ENCODE measurements around the gene IL10RA. TPM values are rescaled to one million over a fixed set of nuclear protein-coding genes. Genes with fewer than 3 reads are reported as not detected.

The IL10RA gene
- total and polyA plus RNA-seq, 2 of the 4 experiments (the other 2 are of a cell fraction) = 0.12 TPM; not detected in 1

DNA sequence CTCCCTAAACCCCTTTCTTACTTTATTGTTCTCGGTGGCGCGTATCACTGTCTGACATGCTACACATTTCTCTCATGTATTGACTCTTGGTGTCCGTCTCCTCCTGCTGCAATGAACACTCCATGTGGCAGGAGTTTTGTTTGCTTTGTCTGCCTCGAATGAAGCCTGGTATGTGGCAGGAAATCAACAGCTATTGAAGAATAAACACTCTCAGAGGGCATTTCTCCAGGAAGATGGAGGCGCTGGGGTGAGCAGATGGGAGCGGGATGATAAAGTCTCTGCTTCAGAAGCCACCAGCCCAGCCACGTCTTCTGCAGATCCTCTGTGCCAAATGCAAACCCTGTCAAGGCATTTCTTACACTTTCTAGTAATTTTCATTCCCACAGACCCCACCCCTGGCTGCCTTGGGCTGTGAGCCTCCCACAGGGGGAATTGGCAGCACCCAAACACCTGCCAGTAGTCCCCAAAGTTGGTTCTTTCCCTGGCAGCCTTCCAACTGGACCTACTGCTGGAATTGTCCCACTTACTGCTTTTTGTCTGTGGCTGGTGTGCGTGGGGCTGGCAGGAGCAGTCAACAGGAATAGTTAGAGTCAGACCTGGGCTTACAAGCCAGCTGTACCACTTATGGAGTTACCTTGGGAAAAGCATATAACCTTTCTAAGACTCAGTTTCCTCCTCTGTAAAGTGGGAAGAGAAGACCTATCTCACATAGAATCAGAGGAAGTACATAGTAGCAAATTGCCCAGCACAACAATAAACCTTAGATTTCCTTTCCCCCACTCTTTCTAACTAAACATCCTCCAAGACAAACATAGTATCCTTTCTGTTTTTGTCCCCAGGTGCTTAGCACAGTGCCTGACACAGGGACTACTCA lies 13.3 kb upstream of the IL10RA start:
- Histone ChIP-seq H3K9me1 (ENCODE audit: insufficient read depth, low read length) (no peaks in the 10 kb centered on the region), H2BK120ac (ENCODE audit: low read depth, low read length) (no peak overlapping the region), H4K20me1 (ENCODE audit: insufficient read depth, low read length) (no peaks in the 10 kb centered on the region), H3K36me3 (ENCODE audit: control insufficient read depth, insufficient read depth, low read length) (no peaks in the 10 kb centered on the region), H3K9me3 (ENCODE audit: control insufficient read depth, insufficient read depth, low read length) (no peaks in the 10 kb centered on the region), H3K4ac (ENCODE audit: low read depth, low read length) (no peak overlapping the region), H3K9ac (ENCODE audit: low read depth, low read length) (no peak overlapping the region), H2AFZ (replicated peaks; ENCODE audit: low read length, poor library complexity) (no peak overlapping the region), H3K18ac (ENCODE audit: low read depth, low read length) (no peak overlapping the region), H4K91ac (ENCODE audit: insufficient read depth, low read depth, low read length) (no peak overlapping the region), H3K27me3 (ENCODE audit: control insufficient read depth, insufficient read depth, low read length) (no peaks in the 10 kb centered on the region), H2AK5ac (ENCODE audit: low read depth, low read length) (no peak overlapping the region), H3K79me1 (ENCODE audit: low read depth in 1 of 2, low read length in 2 of 2) (no peaks in the 10 kb centered on the region), H3K27ac (ENCODE audit: insufficient read depth, low read length) (no peak overlapping the region), H4K5ac (ENCODE audit: low read depth, low read length) (no peak overlapping the region), H3K56ac (ENCODE audit: extremely low read depth, insufficient read depth, low read length) (no peak overlapping the region), H3K4me3 (ENCODE audit: insufficient read depth, low read depth, low read length) (no peak overlapping the region), H3K14ac (replicated peaks; ENCODE audit: low read depth, low read length) (no peak overlapping the region), H4K8ac (ENCODE audit: low read depth in 2 of 2, low read length in 2 of 2) (no peak overlapping the region), H3K4me1 (ENCODE audit: control insufficient read depth, insufficient read depth, low read length) (no peaks in the 10 kb centered on the region), H2AK9ac (replicated peaks; ENCODE audit: low read depth, low read length, poor library complexity) (no peak overlapping the region), H3K23ac (ENCODE audit: low read depth, low read length) (no peak overlapping the region), H3K4me2 (ENCODE audit: low read depth, low read length) (no peak overlapping the region), H2BK5ac (ENCODE audit: low read depth, low read length, poor library complexity, severe bottlenecking) (no peak overlapping the region), H2BK15ac (ENCODE audit: low read depth, low read length) (no peak overlapping the region), H2BK20ac (ENCODE audit: low read depth, low read length) (no peak overlapping the region)
- no peak for ATAC-seq (ENCODE audit: low read depth)
- CTCF ChIA-PET = no interaction called here
- BruUV-seq (replicated peaks) = no TSS peak
- dilution Hi-C loops (cut with HindIII; ENCODE audit: low sequenced_read_pairs, unreplicated experiment) = no loop called here
- in situ Hi-C loops (cut with MboI; ENCODE audit: low sequenced_read_pairs) = no loop called here
- TF ChIP-seq, protein P1, sequence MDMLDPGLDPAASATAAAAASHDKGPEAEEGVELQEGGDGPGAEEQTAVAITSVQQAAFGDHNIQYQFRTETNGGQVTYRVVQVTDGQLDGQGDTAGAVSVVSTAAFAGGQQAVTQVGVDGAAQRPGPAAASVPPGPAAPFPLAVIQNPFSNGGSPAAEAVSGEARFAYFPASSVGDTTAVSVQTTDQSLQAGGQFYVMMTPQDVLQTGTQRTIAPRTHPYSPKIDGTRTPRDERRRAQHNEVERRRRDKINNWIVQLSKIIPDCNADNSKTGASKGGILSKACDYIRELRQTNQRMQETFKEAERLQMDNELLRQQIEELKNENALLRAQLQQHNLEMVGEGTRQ (IDR thresholded peaks at IDR 0.05; ENCODE audit: low read depth, low read length) = no peak
- TF ChIP-seq RAD21 (IDR thresholded peaks at IDR 0.05; ENCODE audit: low read length) (no peak), CEBPB (IDR thresholded peaks at IDR 0.05; ENCODE audit: low read depth, low read length) (no peak), FOS (IDR thresholded peaks at IDR 0.05; ENCODE audit: low read depth, low read length) (no peak), RFX5 (IDR thresholded peaks at IDR 0.05; ENCODE audit: low read depth, low read length) (no peak), NFE2L2 (IDR thresholded peaks at IDR 0.05; ENCODE audit: low read depth, low read length) (no peak), SMC3 (IDR thresholded peaks at IDR 0.05; ENCODE audit: low read depth, low read length) (no peak), BHLHE40 (IDR thresholded peaks at IDR 0.05; ENCODE audit: low read depth, low read length) (no peak), POLR2A (IDR thresholded peaks at IDR 0.05; ENCODE audit: low read depth, low read length) (no peak), MXI1 (IDR thresholded peaks at IDR 0.05; ENCODE audit: borderline replicate concordance, low read depth, low read length) (no peak), MAZ (IDR thresholded peaks at IDR 0.05; ENCODE audit: borderline replicate concordance, low read depth, low read length) (no peak), CHD1 (IDR thresholded peaks at IDR 0.05; ENCODE audit: low read depth, low read length) (no peak), RCOR1 (IDR thresholded peaks at IDR 0.05; ENCODE audit: insufficient replicate concordance, low read length) (no peak)
- TF ChIP-seq, protein P2, sequence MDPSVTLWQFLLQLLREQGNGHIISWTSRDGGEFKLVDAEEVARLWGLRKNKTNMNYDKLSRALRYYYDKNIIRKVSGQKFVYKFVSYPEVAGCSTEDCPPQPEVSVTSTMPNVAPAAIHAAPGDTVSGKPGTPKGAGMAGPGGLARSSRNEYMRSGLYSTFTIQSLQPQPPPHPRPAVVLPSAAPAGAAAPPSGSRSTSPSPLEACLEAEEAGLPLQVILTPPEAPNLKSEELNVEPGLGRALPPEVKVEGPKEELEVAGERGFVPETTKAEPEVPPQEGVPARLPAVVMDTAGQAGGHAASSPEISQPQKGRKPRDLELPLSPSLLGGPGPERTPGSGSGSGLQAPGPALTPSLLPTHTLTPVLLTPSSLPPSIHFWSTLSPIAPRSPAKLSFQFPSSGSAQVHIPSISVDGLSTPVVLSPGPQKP (IDR thresholded peaks at IDR 0.05; ENCODE audit: borderline replicate concordance, low read depth, low read length) = no peak
- TF ChIP-seq, protein P3, sequence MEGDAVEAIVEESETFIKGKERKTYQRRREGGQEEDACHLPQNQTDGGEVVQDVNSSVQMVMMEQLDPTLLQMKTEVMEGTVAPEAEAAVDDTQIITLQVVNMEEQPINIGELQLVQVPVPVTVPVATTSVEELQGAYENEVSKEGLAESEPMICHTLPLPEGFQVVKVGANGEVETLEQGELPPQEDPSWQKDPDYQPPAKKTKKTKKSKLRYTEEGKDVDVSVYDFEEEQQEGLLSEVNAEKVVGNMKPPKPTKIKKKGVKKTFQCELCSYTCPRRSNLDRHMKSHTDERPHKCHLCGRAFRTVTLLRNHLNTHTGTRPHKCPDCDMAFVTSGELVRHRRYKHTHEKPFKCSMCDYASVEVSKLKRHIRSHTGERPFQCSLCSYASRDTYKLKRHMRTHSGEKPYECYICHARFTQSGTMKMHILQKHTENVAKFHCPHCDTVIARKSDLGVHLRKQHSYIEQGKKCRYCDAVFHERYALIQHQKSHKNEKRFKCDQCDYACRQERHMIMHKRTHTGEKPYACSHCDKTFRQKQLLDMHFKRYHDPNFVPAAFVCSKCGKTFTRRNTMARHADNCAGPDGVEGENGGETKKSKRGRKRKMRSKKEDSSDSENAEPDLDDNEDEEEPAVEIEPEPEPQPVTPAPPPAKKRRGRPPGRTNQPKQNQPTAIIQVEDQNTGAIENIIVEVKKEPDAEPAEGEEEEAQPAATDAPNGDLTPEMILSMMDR (conservative IDR thresholded peaks at IDR 0.05; ENCODE audit: low read depth, low read length) = no peak
- DNase-seq = no peak
- intact Hi-C loops (cut with micrococcal nuclease) = no loop called here
- no CpG with 5 or more reads among the region's 9 CpGs for WGBS, 2 experiments (ENCODE audit: extremely low coverage in 2 of 2, insufficient read length in 1 of 2)
- POLR2A ChIA-PET (ENCODE audit: unreplicated experiment) = no interaction called here
